ENCODE measurements around the gene CERS4.
"Not testable (repeated sequence)": the region's sequence is repeated elsewhere in the genome, so short reads cannot be mapped to it uniquely, and the experiment has no call there.

Gene CERS4

DNA sequence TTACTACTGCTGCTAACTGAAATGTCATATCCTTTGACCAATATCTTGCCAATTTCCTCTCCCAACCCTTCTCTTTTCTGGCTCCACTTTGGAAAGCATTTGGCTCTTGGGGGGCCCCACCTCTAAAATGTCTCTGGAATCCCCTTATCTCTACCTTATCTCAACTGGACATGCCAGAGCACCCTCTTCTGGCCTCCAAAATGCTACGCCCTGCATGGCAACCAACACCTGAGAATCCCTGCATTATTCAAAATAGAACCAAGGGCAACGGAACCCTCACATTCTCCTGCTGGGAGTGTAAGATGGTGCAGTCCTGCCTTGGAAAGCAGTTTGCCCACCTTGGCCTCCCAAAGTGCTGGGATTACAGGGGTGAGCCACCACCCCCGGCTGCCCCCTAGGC, 35.3 kb downstream of the CERS4 start:
- no peak for DNase-seq

GRCh38 chr19:8245869-8246835, 37.0 kb downstream of the CERS4 start:
- DNase-seq, result no peak

DNA sequence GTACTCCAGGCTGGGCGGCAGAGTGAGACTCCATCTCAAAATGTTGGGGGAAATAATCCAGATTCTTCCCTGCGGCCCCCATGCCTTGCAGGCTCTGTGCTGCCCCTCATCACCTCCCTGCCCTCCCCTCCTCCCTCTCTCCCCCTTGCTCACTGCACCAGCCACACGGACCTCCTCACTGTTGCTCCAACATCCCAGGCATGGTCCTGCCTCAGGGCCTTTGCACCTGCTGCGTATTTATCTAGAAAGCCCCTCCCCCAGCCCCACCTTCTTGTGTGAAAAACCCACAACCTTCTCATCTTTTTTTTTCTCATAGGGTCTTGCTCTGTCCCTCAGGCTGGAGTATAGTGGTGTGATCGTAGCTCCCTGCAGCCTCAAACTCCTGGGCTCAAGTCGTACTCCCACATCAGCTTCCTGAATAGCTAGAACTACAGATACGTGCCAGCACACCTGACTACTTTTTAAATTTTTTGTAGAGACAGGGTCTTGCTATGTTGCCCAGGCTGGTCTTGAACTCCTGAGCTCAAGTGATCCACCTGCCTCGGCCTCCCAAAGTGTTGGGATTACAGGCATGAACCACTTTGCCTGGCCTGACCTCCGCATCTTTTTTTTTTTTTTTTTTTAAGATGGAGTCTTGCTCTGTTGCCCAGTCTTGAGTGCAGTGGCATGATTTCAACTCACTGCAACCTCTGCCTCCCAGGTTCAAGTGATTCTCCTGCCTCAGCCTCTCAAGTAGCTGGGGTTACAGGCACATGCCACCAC, 38.1 kb downstream of the CERS4 start:
- DNase-seq, result not testable (repeated sequence)

- no peak for DNase-seq
These were observed 39.5 kb downstream of the CERS4 start for GRCh38 chr19:8248348-8249328.

- DNase-seq, result no peak
These were observed 41.4 kb downstream of the CERS4 start for GRCh38 chr19:8250596-8250995.

DNA sequence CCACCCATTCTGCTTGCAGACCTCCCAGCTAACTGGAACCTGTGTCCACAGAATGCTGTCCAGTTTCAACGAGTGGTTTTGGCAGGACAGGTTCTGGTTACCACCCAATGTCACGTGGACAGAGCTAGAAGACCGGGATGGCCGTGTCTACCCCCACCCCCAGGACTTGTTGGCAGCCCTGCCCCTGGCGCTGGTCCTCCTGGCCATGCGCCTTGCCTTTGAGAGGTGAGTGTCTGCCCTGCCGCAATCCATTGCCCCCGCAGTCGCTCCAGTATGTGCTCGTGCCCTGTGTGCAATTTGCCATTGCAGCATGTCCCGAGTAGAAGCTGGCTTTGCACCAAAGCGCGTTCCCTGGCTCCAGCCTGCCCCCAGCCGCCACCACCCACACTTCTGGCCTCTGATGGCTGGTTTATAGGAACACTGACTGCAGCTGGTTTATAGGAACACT, 41.9 kb downstream of the CERS4 start:
- no peak for DNase-seq

GRCh38 chr19:8252922-8253589, 43.9 kb downstream of the CERS4 start:
- peak; percentile 86 for DNase-seq

- no peak for DNase-seq
These were observed 44.5 kb downstream of the CERS4 start for GRCh38 chr19:8253678-8254077.

- DNase-seq, result no peak
These were observed 45.3 kb downstream of the CERS4 start for GRCh38 chr19:8254286-8255001.

- no peak for DNase-seq
These were observed 46.4 kb downstream of the CERS4 start for GRCh38 chr19:8255426-8256125.

DNA sequence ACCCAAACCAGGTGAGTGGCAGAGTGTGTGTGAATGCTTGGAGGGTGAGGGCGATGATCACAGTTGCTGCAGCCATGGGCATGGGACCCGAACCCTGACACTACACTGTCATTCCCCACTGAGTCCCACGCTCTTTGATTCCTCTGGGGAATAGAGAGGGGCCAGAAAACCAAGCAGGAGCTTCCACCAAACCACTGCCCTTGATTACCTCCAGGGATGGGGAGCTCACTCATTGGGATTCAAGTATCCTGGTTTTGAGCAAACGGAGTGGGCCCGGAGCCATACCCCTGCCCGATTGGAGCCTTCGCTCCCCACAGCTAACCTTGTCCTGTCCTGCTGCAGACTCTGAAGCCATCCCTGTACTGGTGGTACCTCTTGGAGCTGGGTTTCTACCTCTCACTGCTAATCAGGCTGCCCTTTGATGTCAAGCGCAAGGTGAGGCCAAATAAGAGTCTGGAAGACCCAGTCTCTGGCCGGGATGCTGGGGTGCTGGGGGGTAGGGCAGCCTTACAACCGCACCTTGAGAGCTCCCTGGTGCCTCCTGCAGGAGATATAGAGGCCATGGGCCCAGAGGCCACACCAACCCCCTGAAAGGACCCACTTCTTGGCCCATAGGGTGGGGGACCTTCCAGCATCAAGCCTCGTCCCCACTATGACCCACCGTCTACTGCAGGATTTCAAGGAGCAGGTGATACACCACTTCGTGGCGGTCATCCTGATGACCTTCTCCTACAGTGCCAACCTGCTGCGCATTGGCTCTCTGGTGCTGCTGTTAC, 47.3 kb downstream of the CERS4 start:
- no peak for DNase-seq

- no peak for DNase-seq
These were observed 47.9 kb downstream of the CERS4 start for GRCh38 chr19:8257052-8257443.

GRCh38 chr19:8259142-8259921, 50.2 kb downstream of the CERS4 start:
- DNase-seq, result no peak

DNA sequence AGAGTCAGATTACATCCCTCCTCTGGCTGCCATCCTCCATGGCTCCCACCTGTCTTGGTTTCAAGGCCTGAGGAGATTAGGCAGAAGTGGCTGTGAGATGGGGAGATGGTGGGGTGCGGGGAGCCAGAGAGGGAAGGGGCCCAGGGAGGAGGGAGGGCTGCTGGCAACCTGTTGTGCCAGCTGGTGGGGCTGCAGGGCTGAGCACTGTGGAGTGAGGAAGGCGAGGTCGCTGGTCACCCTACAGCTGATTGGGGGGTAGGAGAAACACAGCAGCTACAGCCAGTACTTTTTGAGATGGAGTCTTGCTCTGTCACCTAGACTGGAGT, 50.7 kb downstream of the CERS4 start:
- no peak for DNase-seq

DNA sequence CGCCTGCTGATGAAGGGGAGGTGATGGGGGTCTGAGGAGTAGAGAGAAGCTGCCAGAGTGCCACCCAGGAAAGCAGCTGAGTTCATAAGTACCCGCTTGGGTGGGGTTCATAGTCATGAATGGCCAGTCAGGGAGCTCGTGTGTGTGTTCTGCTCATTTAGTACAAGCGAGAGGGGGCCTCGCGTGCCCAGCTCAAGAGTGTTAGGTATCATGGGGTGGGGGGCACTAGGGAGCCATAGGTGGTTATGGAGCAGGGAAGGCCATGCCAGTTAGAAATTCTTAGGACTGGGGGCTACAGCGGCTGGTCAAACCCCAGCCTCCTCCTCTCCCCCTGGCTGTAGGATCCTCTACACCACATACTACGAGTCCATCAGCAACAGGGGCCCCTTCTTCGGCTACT, 52.2 kb downstream of the CERS4 start:
- DNase-seq, result no peak

GRCh38 chr19:8261881-8262280, 52.7 kb downstream of the CERS4 start:
- DNase-seq, result no peak

DNA sequence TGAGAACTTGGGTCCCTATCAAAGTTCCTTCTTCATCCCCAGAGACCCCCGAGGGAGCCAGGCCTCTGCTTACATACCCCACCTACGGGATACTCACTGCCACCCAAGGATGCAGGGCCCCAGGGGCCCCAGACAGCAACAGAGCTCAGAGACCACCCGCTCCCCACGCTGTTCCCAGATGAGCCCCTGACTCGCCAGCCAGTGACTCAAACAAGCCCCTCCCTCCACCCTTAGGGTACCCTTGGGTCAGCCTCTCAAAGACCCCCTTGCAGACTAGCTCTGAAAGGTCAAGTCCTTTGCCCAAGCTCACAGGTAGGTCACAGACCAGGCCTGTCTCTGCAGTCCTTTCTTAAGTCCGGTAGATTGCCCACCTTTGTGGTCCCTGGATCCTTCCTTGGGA, 53.3 kb downstream of the CERS4 start:
- no peak for DNase-seq

DNA sequence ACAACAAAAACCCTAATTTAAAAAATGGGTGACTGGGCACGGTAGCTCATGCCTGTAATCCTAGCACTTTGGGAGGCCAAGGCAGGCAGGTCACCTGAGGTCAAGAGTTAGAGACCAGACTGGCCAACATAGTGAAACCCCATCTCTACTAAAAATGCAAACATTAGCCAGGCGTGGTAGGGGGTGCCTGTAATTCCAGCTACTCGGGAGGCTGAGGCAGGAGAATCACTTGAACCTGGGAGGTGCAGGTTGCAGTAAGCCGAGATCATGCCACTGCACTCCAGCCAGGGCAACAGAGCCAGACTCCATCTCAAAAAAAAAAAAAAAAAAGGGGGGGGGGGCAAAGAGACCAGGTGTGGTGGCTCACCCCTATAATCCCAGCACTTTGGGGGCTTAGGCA, 55.1 kb downstream of the CERS4 start:
- not testable (repeated sequence) for DNase-seq

DNA sequence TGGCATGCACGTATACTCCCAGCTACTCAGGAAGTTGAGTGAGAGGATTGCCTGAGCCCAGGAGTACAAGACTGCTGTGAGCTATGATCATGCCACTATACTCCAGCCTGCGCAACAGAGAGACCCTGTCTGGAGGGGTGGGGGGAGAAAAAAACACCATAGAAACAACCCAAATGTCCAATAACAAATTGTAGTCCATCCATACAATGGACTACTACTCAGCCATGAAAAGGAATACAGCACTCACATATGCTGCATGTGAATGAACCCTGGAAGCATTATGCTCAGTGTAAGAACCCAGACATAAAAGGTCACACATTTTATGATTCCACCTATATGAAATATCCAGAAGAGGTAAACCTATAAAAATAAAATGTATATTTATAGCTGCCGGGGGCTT, 56.7 kb downstream of the CERS4 start:
- DNase-seq, result no peak
